Tibial artery (tissue), 4 donors: ENCODE results near the gene KSR1.

Experiments used
- DNase-seq, 2 donors: peaks; one replicate each; pipeline ENCODE4 v3.0.0-alpha.2; 2019
- H3K27ac ChIP-seq, 2 donors: fragments of 200-600 bp; sonication (generic) in 1 of 2; 1 replicate in 1 of 2; 2 replicates in 1 of 2; pipeline ENCODE4 v1.5.1; 2018 to 2019; ENCODE audit warnings: mild to moderate bottlenecking in 1 of 2
- H3K27me3 ChIP-seq, 2 donors: fragments of 200-600 bp; sonication (generic) in 1 of 2; one replicate each; pipeline versions ENCODE4 v1.5.1 to v1.6.0; 2016 to 2019
- H3K36me3 ChIP-seq, 3 donors: fragments of 200-600 bp; sonication (generic) in 2 of 3; one replicate each; pipeline ENCODE4 v1.5.1; 2016 to 2019; ENCODE audit warnings: mild to moderate bottlenecking in 2 of 3
- H3K4me1 ChIP-seq, 4 donors: fragments of 200-600 bp; sonication (generic) in 2 of 4; 1 replicate in 3 of 4; 2 replicates in 1 of 4; pipeline ENCODE4 v1.5.1; 2016 to 2019
- H3K4me3 ChIP-seq, 2 donors: fragments of 200-600 bp; sonication (generic) in 1 of 2; 1 replicate in 1 of 2; 2 replicates in 1 of 2; pipeline ENCODE4 v1.5.1; 2018 to 2019; ENCODE audit warnings: mild to moderate bottlenecking in 2 of 2
- H3K9me3 ChIP-seq, 3 donors: fragments of 200-600 bp; sonication (generic) in 1 of 3; one replicate each; pipeline ENCODE4 v1.5.1; 2016 to 2019
- intact Hi-C: fragments of 100-400 bp; cut with DNase I; formaldehyde crosslinking; loops from one replicate; pipeline ENCODE4 v1.15.0; 2023; ENCODE audit warnings: low total_unique reads
- TF ChIP-seq, protein P1 (sequence below), 2 experiments: fragments of 200-600 bp in 1 of 2; fragments of 450-650 bp in 1 of 2; IDR thresholded peaks; one replicate each; pipeline ENCODE4 v1.5.1; 2017 to 2019; ENCODE audit warnings: antibody characterized with exemption in 2 of 2, mild to moderate bottlenecking in 1 of 2, moderate library complexity in 1 of 2

The KSR1 gene

GRCh38 chr17:27608328-27609230, 152.3 kb downstream of the KSR1 start:
- no peak overlapping the region for H3K27ac ChIP-seq
- DNase-seq, result no peak
- H3K4me1 ChIP-seq, result no peaks in the 10 kb centered on the region
- intact Hi-C loops, result no loop called here
- H3K9me3 ChIP-seq, result no peaks in the 10 kb centered on the region
- H3K27me3 ChIP-seq, result no peaks in the 10 kb centered on the region
- TF ChIP-seq, protein P1, sequence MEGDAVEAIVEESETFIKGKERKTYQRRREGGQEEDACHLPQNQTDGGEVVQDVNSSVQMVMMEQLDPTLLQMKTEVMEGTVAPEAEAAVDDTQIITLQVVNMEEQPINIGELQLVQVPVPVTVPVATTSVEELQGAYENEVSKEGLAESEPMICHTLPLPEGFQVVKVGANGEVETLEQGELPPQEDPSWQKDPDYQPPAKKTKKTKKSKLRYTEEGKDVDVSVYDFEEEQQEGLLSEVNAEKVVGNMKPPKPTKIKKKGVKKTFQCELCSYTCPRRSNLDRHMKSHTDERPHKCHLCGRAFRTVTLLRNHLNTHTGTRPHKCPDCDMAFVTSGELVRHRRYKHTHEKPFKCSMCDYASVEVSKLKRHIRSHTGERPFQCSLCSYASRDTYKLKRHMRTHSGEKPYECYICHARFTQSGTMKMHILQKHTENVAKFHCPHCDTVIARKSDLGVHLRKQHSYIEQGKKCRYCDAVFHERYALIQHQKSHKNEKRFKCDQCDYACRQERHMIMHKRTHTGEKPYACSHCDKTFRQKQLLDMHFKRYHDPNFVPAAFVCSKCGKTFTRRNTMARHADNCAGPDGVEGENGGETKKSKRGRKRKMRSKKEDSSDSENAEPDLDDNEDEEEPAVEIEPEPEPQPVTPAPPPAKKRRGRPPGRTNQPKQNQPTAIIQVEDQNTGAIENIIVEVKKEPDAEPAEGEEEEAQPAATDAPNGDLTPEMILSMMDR (IDR thresholded peaks at IDR 0.05), result no peak
- H3K36me3 ChIP-seq, result peaks cover 29 to 98% (median 69%) of the 10 kb centered on the region in 3 donors
- H3K4me3 ChIP-seq, result no peak overlapping the region

DNA sequence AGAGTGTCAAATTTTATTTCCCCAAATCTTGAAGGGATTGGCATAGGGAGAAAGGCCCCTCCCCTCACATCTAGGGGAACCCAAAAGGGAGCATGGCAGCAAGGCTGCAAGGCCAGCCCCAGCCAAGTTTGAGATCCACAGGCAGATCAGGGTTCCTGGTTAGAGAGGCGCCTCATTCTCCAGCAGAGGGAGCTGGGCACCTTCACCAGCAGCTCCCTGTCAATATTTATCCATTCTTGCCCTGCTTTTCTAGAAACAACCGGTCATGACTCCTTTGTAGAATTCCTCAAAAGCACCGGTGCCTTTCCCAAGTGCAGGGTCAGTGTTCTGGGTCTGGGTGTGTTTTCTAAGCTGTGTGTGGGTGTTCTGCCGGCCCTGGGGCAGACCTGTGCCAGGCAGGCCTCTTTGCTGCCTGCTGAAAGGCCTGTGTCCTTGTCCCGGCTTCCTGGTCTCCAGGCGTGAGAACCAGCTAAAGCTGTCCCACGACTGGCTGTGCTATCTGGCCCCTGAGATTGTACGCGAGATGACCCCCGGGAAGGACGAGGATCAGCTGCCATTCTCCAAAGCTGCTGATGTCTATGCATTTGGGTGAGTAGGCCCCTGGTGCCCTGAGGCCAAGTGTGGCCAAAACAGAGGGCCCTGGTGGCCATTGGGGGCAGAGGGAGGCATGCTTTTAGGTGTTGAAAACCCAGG, 153.5 kb downstream of the KSR1 start:
- TF ChIP-seq, protein P1 (IDR thresholded peaks at IDR 0.05), result peak in 1 of 2 experiments; percentile 35
- Histone ChIP-seq H3K9me3 (no peaks in the 10 kb centered on the region), H3K4me1 (no peaks in the 10 kb centered on the region), H3K36me3 (peaks cover 27 to 97% (median 63%) of the 10 kb centered on the region in 3 donors), H3K4me3 (no peak overlapping the region), H3K27ac (no peak overlapping the region), H3K27me3 (no peaks in the 10 kb centered on the region)
- no peak for DNase-seq
- intact Hi-C loops, result no loop called here

DNA sequence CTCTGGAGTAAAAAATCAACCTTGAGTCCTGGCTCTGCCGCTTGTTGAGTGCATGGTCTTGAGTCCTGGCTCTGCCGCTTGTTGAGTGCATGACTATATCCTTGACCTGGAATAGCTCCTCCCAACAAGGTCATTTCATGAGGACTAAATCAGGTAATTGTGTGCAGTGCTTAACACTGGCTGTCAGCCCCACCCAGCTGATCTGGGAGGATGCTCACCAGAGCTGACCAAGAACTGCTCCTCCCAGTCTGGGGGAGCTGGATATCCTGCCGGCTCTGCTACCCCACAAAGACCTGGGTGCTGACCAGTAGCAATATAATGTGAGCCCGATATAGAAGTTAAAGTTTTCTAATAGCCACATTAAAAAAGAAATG, 154.0 kb downstream of the KSR1 start:
- Histone ChIP-seq H3K4me1 (no peaks in the 10 kb centered on the region), H3K4me3 (no peak overlapping the region), H3K27ac (no peak overlapping the region), H3K36me3 (peaks cover 22 to 97% (median 63%) of the 10 kb centered on the region in 3 donors), H3K9me3 (no peaks in the 10 kb centered on the region), H3K27me3 (no peaks in the 10 kb centered on the region)
- DNase-seq, result no peak
- TF ChIP-seq, protein P1 (IDR thresholded peaks at IDR 0.05), result no peak
- intact Hi-C loops, result no loop called here

DNA sequence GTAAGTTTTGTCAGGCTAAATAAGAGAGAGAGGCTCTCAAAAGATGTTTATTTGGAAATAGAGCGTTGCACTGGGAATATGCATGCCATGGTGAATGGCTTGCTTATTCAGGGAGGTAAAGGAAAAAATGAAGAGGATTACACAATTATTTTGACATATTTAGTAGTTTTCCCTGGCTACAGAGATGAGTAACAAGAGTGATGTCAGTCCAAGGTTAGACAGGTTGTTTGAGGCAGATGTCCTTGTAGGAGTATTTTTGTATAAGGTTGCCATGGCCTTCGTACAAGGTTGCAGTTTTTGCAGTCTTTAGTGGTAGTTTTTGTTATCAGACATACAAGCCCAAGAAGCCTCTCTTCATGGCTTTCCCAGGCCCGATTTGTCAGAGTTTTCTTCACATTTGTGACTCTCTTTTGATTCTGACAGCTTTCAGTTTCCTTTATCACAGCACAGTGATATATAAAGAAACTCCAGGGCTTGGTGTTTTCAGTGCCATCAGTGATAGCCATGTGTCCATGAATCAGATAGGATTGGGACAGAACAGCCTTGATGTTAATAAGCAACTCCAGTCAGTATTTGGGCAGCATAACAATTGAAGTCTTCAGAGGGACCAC, 156.0 kb downstream of the KSR1 start:
- intact Hi-C loops, result no loop called here
- H3K27me3 ChIP-seq, result no peaks in the 10 kb centered on the region
- TF ChIP-seq, protein P1 (IDR thresholded peaks at IDR 0.05), result no peak

GRCh38 chr17:27613433-27613832, 157.2 kb downstream of the KSR1 start:
- H3K4me1 ChIP-seq, result no peaks in the 10 kb centered on the region

More for the DNA sequence above, 156.0 kb downstream of the KSR1 start:
- H3K27ac ChIP-seq, result no peak overlapping the region
- H3K4me3 ChIP-seq, result no peak overlapping the region
- H3K9me3 ChIP-seq, result no peaks in the 10 kb centered on the region
- H3K36me3 ChIP-seq, result peaks cover 23 to 92% (median 59%) of the 10 kb centered on the region in 3 donors
- H3K4me1 ChIP-seq, result no peaks in the 10 kb centered on the region
- no peak for DNase-seq

More at GRCh38 chr17:27613433-27613832, 157.2 kb downstream of the KSR1 start:
- DNase-seq, result no peak
- intact Hi-C loops, result no loop called here
- no peak overlapping the region for H3K4me3 ChIP-seq
- peaks cover 35 to 92% (median 61%) of the 10 kb centered on the region in 3 donors for H3K36me3 ChIP-seq
- no peak overlapping the region for H3K27ac ChIP-seq
- H3K9me3 ChIP-seq, result no peaks in the 10 kb centered on the region
- TF ChIP-seq, protein P1 (IDR thresholded peaks at IDR 0.05), result no peak
- no peaks in the 10 kb centered on the region for H3K27me3 ChIP-seq
